Osteoblast (primary cell): ENCODE measurements around the gene OR52E8. TPM values are rescaled to one million over a fixed set of nuclear protein-coding genes. Genes with fewer than 3 reads are reported as not detected.

Source experiments
- total RNA-seq: library from RNA; depleted of rRNA; stranded (reverse); fragments of >200 nt; gene quantifications from 2 replicates; pipeline ENCODE4 v1.2.3, GENCODE V29; 2012

OR52E8 gene
- total RNA-seq, 1 donor = 0.36 TPM

Other genes starting within 250 kb of the OR52E8 start
- 8.3 and 10.3 TPM in 2 replicates for gene TRIM34, start 232.7 kb downstream of the OR52E8 start, total RNA-seq
- gene TRIM5, start 172.6 kb downstream of the OR52E8 start, total RNA-seq = 25.9 and 29.7 TPM in 2 replicates
- 152 and 185 TPM in 2 replicates for gene TRIM22, start 167.9 kb downstream of the OR52E8 start, total RNA-seq
- under 0.01 TPM in 1 of 2 replicates, not detected in the other for gene OR56B1, start 121.2 kb downstream of the OR52E8 start, total RNA-seq
- gene OR52N4, start 103.4 kb downstream of the OR52E8 start, total RNA-seq = not detected in 2 replicates
- gene OR52N5, start 74.3 kb downstream of the OR52E8 start, total RNA-seq = not detected in 2 replicates
- gene OR52N1, start 66.4 kb downstream of the OR52E8 start, total RNA-seq = 0.36 TPM in 1 of 2 replicates, not detected in the other
- not detected in 2 replicates for gene OR52N2, start 48.8 kb downstream of the OR52E8 start, total RNA-seq
- 1.4 TPM in 1 of 2 replicates, not detected in the other for gene OR52E6, start 15.8 kb downstream of the OR52E8 start, total RNA-seq
- not detected in 2 replicates for gene OR52E4, start 22.9 kb upstream of the OR52E8 start, total RNA-seq
- gene OR52E5, start 35.5 kb upstream of the OR52E8 start, total RNA-seq = not detected in 2 replicates
- not detected in 2 replicates for gene OR56A3, start 84.6 kb upstream of the OR52E8 start, total RNA-seq
- gene OR56A5, start 110.8 kb upstream of the OR52E8 start, total RNA-seq = not detected in 2 replicates
- gene OR52L1, start 129.3 kb upstream of the OR52E8 start, total RNA-seq = not detected in 2 replicates
- gene OR56A4, start 149.3 kb upstream of the OR52E8 start, total RNA-seq = not detected in 2 replicates
- gene OR56A1, start 173.1 kb upstream of the OR52E8 start, total RNA-seq = under 0.01 TPM in 2 replicates
- gene OR56B4, start 250.0 kb upstream of the OR52E8 start, total RNA-seq = not detected in 2 replicates